Measurements from ENCODE around the gene TENT5C. TPM values are rescaled to one million over a fixed set of nuclear protein-coding genes. Genes with fewer than 3 reads are reported as not detected.

Gene TENT5C
- total RNA-seq, 1 experiment from 2014 or later, result 1.4 TPM

- ATAC-seq, result no peak
- H4K20me1 ChIP-seq (ENCODE audit: insufficient read depth), result no peaks in the 10 kb centered on the region
- BruUV-seq (replicated peaks), result no TSS peak
Observed at GRCh38 chr1:117646956-117647355, 41.1 kb downstream of the TENT5C start.

More at GRCh38 chr1:117646956-117647355, 41.1 kb downstream of the TENT5C start:
- Histone ChIP-seq H3K79me2 (ENCODE audit: insufficient read depth, low read length) (no peaks in the 10 kb centered on the region), H3K27ac (ENCODE audit: low read depth, low read length) (no peak overlapping the region), H3K9me3 (ENCODE audit: control insufficient read depth in 1 of 2, insufficient read depth in 1 of 2, low read depth in 1 of 2, low read length in 2 of 2) (no peaks in the 10 kb centered on the region), H3K9me2 (ENCODE audit: insufficient read depth) (no peaks in the 10 kb centered on the region), H3K4me2 (ENCODE audit: low read length) (no peak overlapping the region), H3K27me3 (ENCODE audit: insufficient read depth, low read length) (no peaks in the 10 kb centered on the region), H3K36me3 (ENCODE audit: control insufficient read depth in 1 of 2, insufficient read depth in 2 of 2, low read length in 2 of 2) (no peaks in the 10 kb centered on the region), H3K4me1 (ENCODE audit: control insufficient read depth in 1 of 2, insufficient read depth in 2 of 2, low read length in 2 of 2) (no peaks in the 10 kb centered on the region), H2AFZ (ENCODE audit: low read depth, low read length, poor library complexity, severe bottlenecking) (no peak overlapping the region), H3K9ac (ENCODE audit: low read length) (no peak overlapping the region), H3K4me3 (replicated peaks in 1 of 2; ENCODE audit: low read depth in 1 of 2, low read length in 2 of 2) (no peak overlapping the region)
- no peak for TF ChIP-seq CBX3 (IDR thresholded peaks at IDR 0.05; ENCODE audit: low read depth)
- TF ChIP-seq ATF3 (IDR thresholded peaks at IDR 0.05), result no peak
- no peak for TF ChIP-seq TCF7L2 (IDR thresholded peaks at IDR 0.05; ENCODE audit: borderline replicate concordance, extremely low read depth, insufficient read depth, insufficient read length)
- no peak for TF ChIP-seq JUND (IDR thresholded peaks at IDR 0.05)
- TF ChIP-seq CTCF (IDR thresholded peaks at IDR 0.05 in 2 of 3, conservative IDR thresholded peaks at IDR 0.05 in 1 of 3; ENCODE audit: borderline replicate concordance in 1 of 3, insufficient read depth in 1 of 3, low read depth in 2 of 3, low read length in 2 of 3), result no peak
- no peak for TF ChIP-seq RAD21 (IDR thresholded peaks at IDR 0.05; ENCODE audit: low read depth)
- TF ChIP-seq YY1 (IDR thresholded peaks at IDR 0.05; ENCODE audit: extremely low read depth, insufficient replicate concordance, low read depth, low read length), result no peak
- no peak for TF ChIP-seq MAX (IDR thresholded peaks at IDR 0.05)
- TF ChIP-seq EGR1 (IDR thresholded peaks at IDR 0.05; ENCODE audit: low read depth), result no peak
- TF ChIP-seq SIN3A (IDR thresholded peaks at IDR 0.05; ENCODE audit: low read depth), result no peak
- TF ChIP-seq POLR2A (IDR thresholded peaks at IDR 0.05; ENCODE audit: borderline replicate concordance, extremely low read depth, insufficient read depth, insufficient read length), result no peak
- TF ChIP-seq ZFX (IDR thresholded peaks at IDR 0.05), result no peak
- no peak for TF ChIP-seq ELF1 (IDR thresholded peaks at IDR 0.05; ENCODE audit: borderline replicate concordance, low read depth)
- no peak for TF ChIP-seq SRF (IDR thresholded peaks at IDR 0.05; ENCODE audit: low read depth)
- DNase-seq (ENCODE audit: low read depth, low spot score), result no peak
- intact Hi-C loops (cut with micrococcal nuclease), result no loop called here
- ChIA-PET CTCF (no interaction called here), RAD21 (ENCODE audit: low non-redundant PET in 1 of 2, low total read pairs in 2 of 2, uncharacterized antibody in 2 of 2, unreplicated experiment in 2 of 2) (no interaction called here), POLR2A (no interaction called here)
